Esophagus squamous epithelium (tissue), 4 donors: Measurements from ENCODE around the gene GALNT7.

Experiments
- CTCF ChIP-seq, 6 experiments: fragments of 450-650 bp in 4 of 6; fragments of 200-600 bp in 2 of 6; sonication (generic) in 2 of 6; IDR thresholded peaks; one replicate each; pipeline ENCODE4 v1.5.1; 2016 to 2019; ENCODE audit warnings: antibody characterized with exemption in 6 of 6, mild to moderate bottlenecking in 4 of 6, moderate library complexity in 4 of 6
- POLR2A ChIP-seq, 4 donors: fragments of 450-650 bp; IDR thresholded peaks; one replicate each; pipeline ENCODE4 v1.6.1; 2017; ENCODE audit warnings: antibody characterized with exemption in 4 of 4, mild to moderate bottlenecking in 4 of 4, moderate library complexity in 3 of 4

GRCh38 chr4:173188648-173189047 lies 20.0 kb downstream of the GALNT7 start:
- TF ChIP-seq CTCF (IDR thresholded peaks at IDR 0.05) (no peak), POLR2A (IDR thresholded peaks at IDR 0.05) (no peak)
